Measurements from ENCODE around the gene CDK5RAP3.

The CDK5RAP3 gene

GRCh38 chr17:48021934-48022333, 51.0 kb downstream of the CDK5RAP3 start:
- no peak for TF ChIP-seq POLR2AphosphoS5 (IDR thresholded peaks at IDR 0.05; ENCODE audit: low read depth, low read length)
- TF ChIP-seq POLR2A (IDR thresholded peaks at IDR 0.05; ENCODE audit: low read depth, low read length), result no peak
- no peak for TF ChIP-seq TAF1 (IDR thresholded peaks at IDR 0.05; ENCODE audit: borderline replicate concordance, low read depth, low read length)
- FAIRE-seq (no peak), DNase-seq (ENCODE audit: insufficient read length) (no peak)

- no peak for DNase-seq (ENCODE audit: insufficient read length)
- no peak for TF ChIP-seq TAF1 (IDR thresholded peaks at IDR 0.05; ENCODE audit: borderline replicate concordance, low read depth, low read length)
- no peak for TF ChIP-seq POLR2AphosphoS5 (IDR thresholded peaks at IDR 0.05; ENCODE audit: low read depth, low read length)
- no peak for TF ChIP-seq POLR2A (IDR thresholded peaks at IDR 0.05; ENCODE audit: low read depth, low read length)
- FAIRE-seq, result no peak
Measured at GRCh38 chr17:48022901-48023300, 52.0 kb downstream of the CDK5RAP3 start.

GRCh38 chr17:48023400-48024148, 52.7 kb downstream of the CDK5RAP3 start:
- TF ChIP-seq TAF1 (IDR thresholded peaks at IDR 0.05; ENCODE audit: borderline replicate concordance, low read depth, low read length) (no peak), POLR2A (IDR thresholded peaks at IDR 0.05; ENCODE audit: low read depth, low read length) (no peak), POLR2AphosphoS5 (IDR thresholded peaks at IDR 0.05; ENCODE audit: low read depth, low read length) (no peak)
- no peak for DNase-seq (ENCODE audit: insufficient read length)
- no peak for FAIRE-seq

- no peak for DNase-seq (ENCODE audit: insufficient read length)
- FAIRE-seq, result no peak
- no peak for TF ChIP-seq POLR2AphosphoS5 (IDR thresholded peaks at IDR 0.05; ENCODE audit: low read depth, low read length)
Measured at GRCh38 chr17:48024149-48025039, 53.5 kb downstream of the CDK5RAP3 start.

- TF ChIP-seq POLR2A (IDR thresholded peaks at IDR 0.05; ENCODE audit: low read depth, low read length) (no peak), TAF1 (IDR thresholded peaks at IDR 0.05; ENCODE audit: borderline replicate concordance, low read depth, low read length) (no peak), POLR2AphosphoS5 (IDR thresholded peaks at IDR 0.05; ENCODE audit: low read depth, low read length) (no peak)
- FAIRE-seq (peak; percentile 97), DNase-seq (ENCODE audit: insufficient read length) (peak; percentile 86)
Measured at GRCh38 chr17:48025040-48025903, 54.4 kb downstream of the CDK5RAP3 start.

- TF ChIP-seq POLR2A (IDR thresholded peaks at IDR 0.05; ENCODE audit: low read depth, low read length) (no peak), TAF1 (IDR thresholded peaks at IDR 0.05; ENCODE audit: borderline replicate concordance, low read depth, low read length) (no peak), POLR2AphosphoS5 (IDR thresholded peaks at IDR 0.05; ENCODE audit: low read depth, low read length) (no peak)
- DNase-seq (ENCODE audit: insufficient read length), result no peak
- FAIRE-seq, result no peak
Measured at GRCh38 chr17:48025904-48026501, 55.1 kb downstream of the CDK5RAP3 start.

- peak; percentile 83 for DNase-seq (ENCODE audit: insufficient read length)
- TF ChIP-seq POLR2AphosphoS5 (IDR thresholded peaks at IDR 0.05; ENCODE audit: low read depth, low read length) (no peak), TAF1 (IDR thresholded peaks at IDR 0.05; ENCODE audit: borderline replicate concordance, low read depth, low read length) (no peak), POLR2A (IDR thresholded peaks at IDR 0.05; ENCODE audit: low read depth, low read length) (no peak)
- peak; percentile 85 for FAIRE-seq
Measured at GRCh38 chr17:48026502-48027321, 55.8 kb downstream of the CDK5RAP3 start.

- FAIRE-seq (no peak), DNase-seq (ENCODE audit: insufficient read length) (no peak)
- TF ChIP-seq POLR2AphosphoS5 (IDR thresholded peaks at IDR 0.05; ENCODE audit: low read depth, low read length), result no peak
- no peak for TF ChIP-seq TAF1 (IDR thresholded peaks at IDR 0.05; ENCODE audit: borderline replicate concordance, low read depth, low read length)
- no peak for TF ChIP-seq POLR2A (IDR thresholded peaks at IDR 0.05; ENCODE audit: low read depth, low read length)
Measured at GRCh38 chr17:48027322-48027981, 56.5 kb downstream of the CDK5RAP3 start.

- no peak for DNase-seq (ENCODE audit: insufficient read length)
- TF ChIP-seq TAF1 (IDR thresholded peaks at IDR 0.05; ENCODE audit: borderline replicate concordance, low read depth, low read length), result no peak
- TF ChIP-seq POLR2A (IDR thresholded peaks at IDR 0.05; ENCODE audit: low read depth, low read length), result no peak
- TF ChIP-seq POLR2AphosphoS5 (IDR thresholded peaks at IDR 0.05; ENCODE audit: low read depth, low read length), result no peak
- FAIRE-seq, result no peak
Measured at GRCh38 chr17:48028736-48029135, 57.8 kb downstream of the CDK5RAP3 start.

- TF ChIP-seq POLR2AphosphoS5 (IDR thresholded peaks at IDR 0.05; ENCODE audit: low read depth, low read length), result no peak
- TF ChIP-seq TAF1 (IDR thresholded peaks at IDR 0.05; ENCODE audit: borderline replicate concordance, low read depth, low read length), result no peak
- no peak for TF ChIP-seq POLR2A (IDR thresholded peaks at IDR 0.05; ENCODE audit: low read depth, low read length)
- DNase-seq (ENCODE audit: insufficient read length), result no peak
- no peak for FAIRE-seq
Measured at GRCh38 chr17:48030531-48030930, 59.6 kb downstream of the CDK5RAP3 start.
